Breast epithelium (tissue), 3 donors: ENCODE measurements around the gene HLA-B.

Experiments used
- POLR2A ChIP-seq: fragments of 450-650 bp; IDR thresholded peaks from one replicate; pipeline ENCODE4 v1.6.1; 2016; ENCODE audit warnings: antibody characterized with exemption, mild to moderate bottlenecking, moderate library complexity
- POLR2AphosphoS5 ChIP-seq, 3 donors: sonication (generic); formaldehyde crosslinking; IDR thresholded peaks; one replicate each; pipeline ENCODE4 v1.6.1; 2017; ENCODE audit warnings: antibody characterized with exemption in 3 of 3
- TF ChIP-seq, protein P1 (sequence below), 3 donors: fragments of 450-650 bp; IDR thresholded peaks; one replicate each; pipeline ENCODE4 v1.5.1; 2016 to 2017; ENCODE audit warnings: antibody characterized with exemption in 3 of 3, mild to moderate bottlenecking in 3 of 3, moderate library complexity in 3 of 3

DNA sequence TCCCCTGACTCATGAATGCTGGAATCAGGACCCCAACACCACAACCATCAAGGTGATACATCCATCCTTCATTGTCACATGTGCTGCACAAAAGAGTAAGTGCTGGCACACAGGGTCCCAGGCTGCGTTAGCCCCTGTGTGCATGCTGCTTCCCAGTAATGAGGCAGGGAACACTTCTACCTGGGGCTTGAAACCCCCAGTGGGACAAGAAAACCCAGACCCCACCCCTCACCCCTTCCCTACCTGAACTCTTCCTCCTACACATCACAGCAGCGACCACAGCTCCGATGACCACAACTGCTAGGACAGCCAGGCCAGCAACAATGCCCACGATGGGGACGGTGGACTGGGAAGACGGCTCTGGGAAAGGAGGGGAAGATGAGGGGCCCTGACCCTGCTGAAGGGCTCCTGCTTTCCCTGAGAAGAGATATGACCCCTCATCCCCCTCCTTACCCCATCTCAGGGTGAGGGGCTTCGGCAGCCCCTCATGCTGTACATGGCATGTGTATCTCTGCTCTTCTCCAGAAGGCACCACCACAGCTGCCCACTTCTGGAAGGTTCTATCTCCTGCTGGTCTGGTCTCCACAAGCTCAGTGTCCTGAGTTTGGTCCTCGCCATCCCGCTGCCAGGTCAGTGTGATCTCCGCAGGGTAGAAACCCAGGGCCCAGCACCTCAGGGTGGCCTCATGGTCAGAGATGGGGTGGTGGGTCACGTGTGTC, 2.0 kb downstream of the HLA-B start:
- TF ChIP-seq, protein P1, sequence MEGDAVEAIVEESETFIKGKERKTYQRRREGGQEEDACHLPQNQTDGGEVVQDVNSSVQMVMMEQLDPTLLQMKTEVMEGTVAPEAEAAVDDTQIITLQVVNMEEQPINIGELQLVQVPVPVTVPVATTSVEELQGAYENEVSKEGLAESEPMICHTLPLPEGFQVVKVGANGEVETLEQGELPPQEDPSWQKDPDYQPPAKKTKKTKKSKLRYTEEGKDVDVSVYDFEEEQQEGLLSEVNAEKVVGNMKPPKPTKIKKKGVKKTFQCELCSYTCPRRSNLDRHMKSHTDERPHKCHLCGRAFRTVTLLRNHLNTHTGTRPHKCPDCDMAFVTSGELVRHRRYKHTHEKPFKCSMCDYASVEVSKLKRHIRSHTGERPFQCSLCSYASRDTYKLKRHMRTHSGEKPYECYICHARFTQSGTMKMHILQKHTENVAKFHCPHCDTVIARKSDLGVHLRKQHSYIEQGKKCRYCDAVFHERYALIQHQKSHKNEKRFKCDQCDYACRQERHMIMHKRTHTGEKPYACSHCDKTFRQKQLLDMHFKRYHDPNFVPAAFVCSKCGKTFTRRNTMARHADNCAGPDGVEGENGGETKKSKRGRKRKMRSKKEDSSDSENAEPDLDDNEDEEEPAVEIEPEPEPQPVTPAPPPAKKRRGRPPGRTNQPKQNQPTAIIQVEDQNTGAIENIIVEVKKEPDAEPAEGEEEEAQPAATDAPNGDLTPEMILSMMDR (IDR thresholded peaks at IDR 0.05), result no peak
- TF ChIP-seq POLR2A (no peak), POLR2AphosphoS5 (IDR thresholded peaks at IDR 0.05) (no peak)
